HCT116 (cell line): Measurements from ENCODE around the gene IGSF6. TPM values are rescaled to one million over a fixed set of nuclear protein-coding genes. Genes with fewer than 3 reads are reported as not detected.

ENCODE experiments used
- ATAC-seq: fragments of 200-7000 bp; cut with Tn5 transposase; 2 replicates; pipeline ENCODE4 v1.9.1; 2020; ENCODE audit warnings: mild to moderate bottlenecking, moderate library complexity
- BruUV-seq: library from RNA; stranded (reverse); fragments of 400-500 nt; replicated peaks from 2 replicates; lab custom pipeline; 2021; lab: Mats Ljungman, UMichigan
- CTCF ChIA-PET: fragments of 300-600 bp; sonication (Branson Sonifier 250); formaldehyde crosslinking; loops from one replicate; lab custom pipeline; 2021; ENCODE audit warnings: antibody characterized with exemption; lab: Charles Lee
- POLR2A ChIA-PET: fragments of 300-600, 350-600 bp; sonication (Branson Sonifier 250); formaldehyde crosslinking; loops from one replicate; lab custom pipeline; 2021; ENCODE audit warnings: antibody characterized with exemption; lab: Charles Lee
- RAD21 ChIA-PET, 2 experiments: fragments of 300-600 bp; sonication (Branson Sonifier 250); formaldehyde crosslinking; loops; one replicate each; lab custom pipeline; 2023; ENCODE audit warnings: low total read pairs in 2 of 2; ENCODE audit not compliant: uncharacterized antibody in 2 of 2, unreplicated experiment in 2 of 2, low non-redundant PET in 1 of 2; lab: Charles Lee
- DNase-seq: peaks from one replicate; pipeline ENCODE4 v3.0.0-alpha.2; 2010; ENCODE audit warnings: low read depth, low spot score
- H2AFZ ChIP-seq: fragments of 200-600 bp; shearing (Covaris generic), sonication (generic); 2 replicates; pipeline ENCODE4 v1.6.1; 2017; ENCODE audit warnings: low read depth, mixed run types, mixed read lengths, antibody characterized with exemption, low read length; ENCODE audit not compliant: poor library complexity, severe bottlenecking
- H3K27ac ChIP-seq: 2 replicates; pipeline ENCODE4 v1.5.1; 2012; ENCODE audit warnings: low read depth, low read length
- H3K27me3 ChIP-seq: fragments of 200-600 bp; sonication (generic); 2 replicates; pipeline ENCODE4 v1.6.1; 2016; ENCODE audit warnings: mixed run types, low read length, mixed read lengths; ENCODE audit not compliant: insufficient read depth
- H3K36me3 ChIP-seq, 2 experiments: fragments of 200-500 bp in 1 of 2; fragments of 200-600 bp in 1 of 2; sonication (Bioruptor generic) in 1 of 2; sonication (generic) in 1 of 2; 2 replicates each; pipeline versions ENCODE4 v1.5.1 to v1.6.1; 2014 to 2016; ENCODE audit warnings: low read length in 2 of 2, inconsistent platforms in 1 of 2, mixed read lengths in 1 of 2, mixed run types in 1 of 2; ENCODE audit not compliant: insufficient read depth in 2 of 2, control insufficient read depth in 1 of 2
- H3K4me1 ChIP-seq, 2 experiments: fragments of 200-600 bp in 1 of 2; sonication (generic) in 1 of 2; 2 replicates each; pipeline versions ENCODE4 v1.5.1 to v1.6.1; 2012 to 2017; ENCODE audit warnings: low read length in 2 of 2, inconsistent platforms in 1 of 2, mild to moderate bottlenecking in 1 of 2, mixed read lengths in 1 of 2, mixed run types in 1 of 2, moderate library complexity in 1 of 2; ENCODE audit not compliant: insufficient read depth in 2 of 2, control insufficient read depth in 1 of 2
- H3K4me2 ChIP-seq: fragments of 200-600 bp; sonication (generic); 2 replicates; pipeline ENCODE4 v1.6.1; 2017; ENCODE audit warnings: mixed run types, low read length, mixed read lengths
- H3K4me3 ChIP-seq, 2 experiments: fragments of 200-600 bp in 1 of 2; sonication (generic) in 1 of 2; replicated peaks in 1 of 2; 2 replicates each; pipeline ENCODE4 v1.5.1; 2011 to 2016; ENCODE audit warnings: low read length in 2 of 2, control low read depth in 1 of 2, low read depth in 1 of 2, mild to moderate bottlenecking in 1 of 2, mixed read lengths in 1 of 2, mixed run types in 1 of 2
- H3K79me2 ChIP-seq: fragments of 200-600 bp; sonication (generic); 2 replicates; pipeline ENCODE4 v1.6.1; 2017; ENCODE audit warnings: mild to moderate bottlenecking, mixed run types, low read length, moderate library complexity, mixed read lengths; ENCODE audit not compliant: insufficient read depth
- H3K9ac ChIP-seq: fragments of 200-600 bp; sonication (generic); 2 replicates; pipeline ENCODE4 v1.6.1; 2016; ENCODE audit warnings: low read length, mixed read lengths
- H3K9me2 ChIP-seq: fragments of 200-600 bp; sonication (generic), shearing (Covaris generic); 2 replicates; pipeline ENCODE4 v1.6.1; 2017; ENCODE audit warnings: mixed run types, mild to moderate bottlenecking, moderate library complexity; ENCODE audit not compliant: insufficient read depth
- H3K9me3 ChIP-seq, 2 experiments: fragments of 200-500 bp in 1 of 2; fragments of 200-600 bp in 1 of 2; sonication (Bioruptor generic) in 1 of 2; sonication (generic) in 1 of 2; 2 replicates each; pipeline ENCODE4 v1.6.1; 2014 to 2017; ENCODE audit warnings: low read length in 2 of 2, mixed read lengths in 2 of 2, inconsistent platforms in 1 of 2, low read depth in 1 of 2, mild to moderate bottlenecking in 1 of 2, mixed run types in 1 of 2, moderate library complexity in 1 of 2; ENCODE audit not compliant: control insufficient read depth in 1 of 2, insufficient read depth in 1 of 2
- H4K20me1 ChIP-seq: fragments of 200-600 bp; sonication (generic), shearing (Covaris generic); 2 replicates; pipeline ENCODE4 v1.6.1; 2017; ENCODE audit warnings: mixed run types, mild to moderate bottlenecking, moderate library complexity; ENCODE audit not compliant: insufficient read depth
- ATF3 ChIP-seq: IDR thresholded peaks from 2 replicates; pipeline ENCODE4 v1.6.1; 2012
- CBX3 ChIP-seq: IDR thresholded peaks from 2 replicates; pipeline ENCODE4 v1.6.1; 2012; ENCODE audit warnings: low read depth
- CEBPB ChIP-seq: IDR thresholded peaks from 2 replicates; pipeline ENCODE4 v1.6.1; 2012; ENCODE audit warnings: low read depth
- ELF1 ChIP-seq: IDR thresholded peaks from 2 replicates; pipeline ENCODE4 v1.6.1; 2012; ENCODE audit warnings: low read depth, borderline replicate concordance
- EZH2 ChIP-seq: fragments of 200-600 bp; sonication (generic); IDR thresholded peaks from 2 replicates; pipeline ENCODE4 v1.6.1; 2017; ENCODE audit warnings: antibody characterized with exemption, mixed run types
- EZH2phosphoT487 ChIP-seq: fragments of 200-600 bp; IDR thresholded peaks from 2 replicates; pipeline ENCODE4 v1.6.1; 2018; ENCODE audit warnings: antibody characterized with exemption, borderline replicate concordance
- FOSL1 ChIP-seq: IDR thresholded peaks from 2 replicates; pipeline ENCODE4 v1.6.1; 2012; ENCODE audit warnings: low read depth
- JUND ChIP-seq: IDR thresholded peaks from 2 replicates; pipeline ENCODE4 v1.6.1; 2012
- POLR2A ChIP-seq: IDR thresholded peaks from 2 replicates; pipeline ENCODE4 v1.7.0; 2011; ENCODE audit warnings: borderline replicate concordance; ENCODE audit not compliant: insufficient read depth, insufficient read length; ENCODE audit errors: extremely low read depth
- POLR2AphosphoS5 ChIP-seq: IDR thresholded peaks from 2 replicates; pipeline ENCODE4 v1.6.1; 2011; ENCODE audit warnings: mild to moderate bottlenecking, low read depth, low read length, moderate library complexity
- REST ChIP-seq: IDR thresholded peaks from 2 replicates; pipeline ENCODE4 v1.6.1; 2012; ENCODE audit warnings: low read depth
- SP1 ChIP-seq: IDR thresholded peaks from 2 replicates; pipeline ENCODE4 v1.6.1; 2012; ENCODE audit warnings: low read depth
- SRF ChIP-seq: IDR thresholded peaks from 2 replicates; pipeline ENCODE4 v1.6.1; 2012; ENCODE audit warnings: low read depth
- YY1 ChIP-seq: IDR thresholded peaks from 2 replicates; pipeline ENCODE4 v1.6.1; 2011; ENCODE audit warnings: low read length, low read depth, moderate library complexity, mild to moderate bottlenecking; ENCODE audit not compliant: insufficient replicate concordance; ENCODE audit errors: extremely low read depth
- ZNF274 ChIP-seq: fragments of 200-500 bp; sonication (Bioruptor generic); IDR thresholded peaks from 2 replicates; pipeline ENCODE4 v1.6.1; 2014; ENCODE audit warnings: mild to moderate bottlenecking, low read depth, low read length, inconsistent platforms
- intact Hi-C: fragments of 100-400 bp; cut with micrococcal nuclease; formaldehyde crosslinking; loops from 2 replicates; pipeline ENCODE4 v1.10.0; 2022
- total RNA-seq: library from RNA; stranded (reverse); gene quantifications from one replicate; pipeline ENCODE4 v1.2.1, GENCODE V29; 2021; ENCODE audit not compliant: unreplicated experiment
- TF ChIP-seq, protein P1 (sequence below), 3 experiments: fragments of 200-600 bp in 1 of 3; sonication (generic) in 1 of 3; IDR thresholded peaks in 2 of 3; conservative IDR thresholded peaks in 1 of 3; 2 replicates each; pipeline ENCODE4 v1.5.1; 2012 to 2017; ENCODE audit warnings: low read depth in 2 of 3, low read length in 2 of 3, antibody characterized with exemption in 1 of 3, borderline replicate concordance in 1 of 3, control low read depth in 1 of 3, mild to moderate bottlenecking in 1 of 3, mixed read lengths in 1 of 3, mixed run types in 1 of 3, moderate library complexity in 1 of 3; ENCODE audit not compliant: insufficient read depth in 1 of 3
- TF ChIP-seq, protein P2 (sequence below): IDR thresholded peaks from 2 replicates; pipeline ENCODE4 v1.6.1; 2012

The IGSF6 gene
- total RNA-seq, 1 experiment from 2014 or later: not detected

DNA sequence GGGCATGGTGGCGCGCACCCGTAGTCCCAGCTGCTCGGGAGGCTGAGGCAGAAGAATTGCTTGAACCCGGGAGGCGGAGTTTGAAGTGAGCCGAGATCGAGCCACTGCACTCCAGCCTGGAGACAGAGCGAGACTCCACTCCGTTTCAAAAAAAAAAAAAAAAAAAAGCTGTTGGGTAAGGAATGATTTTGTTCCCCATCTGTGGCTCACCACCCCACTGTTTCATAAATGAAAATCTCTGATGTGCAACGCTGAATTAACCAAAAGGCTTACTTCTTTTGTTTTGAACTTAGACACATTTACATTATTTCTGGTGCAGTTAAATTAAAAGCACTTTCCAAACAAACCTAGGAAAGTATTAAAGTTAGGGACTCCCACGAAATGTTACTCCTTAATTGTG, 54.2 kb downstream of the IGSF6 start:
- RAD21 ChIA-PET: no interaction called here
- no peaks in the 10 kb centered on the region for H3K9me2 ChIP-seq
- H3K27ac ChIP-seq: no peak overlapping the region
- no peaks in the 10 kb centered on the region for H3K27me3 ChIP-seq
- CTCF ChIA-PET: no interaction called here
- no TSS peak for BruUV-seq
- no peaks in the 10 kb centered on the region for H3K36me3 ChIP-seq
- no peak overlapping the region for H2AFZ ChIP-seq
- peaks cover 0 to 12% of the 10 kb centered on the region in 2 experiments; a peak in 2 of 4 replicates for H3K4me1 ChIP-seq
- TF ChIP-seq EZH2phosphoT487 (no peak), ATF3 (no peak), YY1 (no peak), SP1 (no peak), FOSL1 (no peak), POLR2A (no peak), SRF (no peak), ELF1 (no peak), REST (no peak), EZH2 (no peak), ZNF274 (no peak), JUND (no peak), CBX3 (no peak), POLR2AphosphoS5 (no peak), CEBPB (no peak)
- TF ChIP-seq, protein P1, sequence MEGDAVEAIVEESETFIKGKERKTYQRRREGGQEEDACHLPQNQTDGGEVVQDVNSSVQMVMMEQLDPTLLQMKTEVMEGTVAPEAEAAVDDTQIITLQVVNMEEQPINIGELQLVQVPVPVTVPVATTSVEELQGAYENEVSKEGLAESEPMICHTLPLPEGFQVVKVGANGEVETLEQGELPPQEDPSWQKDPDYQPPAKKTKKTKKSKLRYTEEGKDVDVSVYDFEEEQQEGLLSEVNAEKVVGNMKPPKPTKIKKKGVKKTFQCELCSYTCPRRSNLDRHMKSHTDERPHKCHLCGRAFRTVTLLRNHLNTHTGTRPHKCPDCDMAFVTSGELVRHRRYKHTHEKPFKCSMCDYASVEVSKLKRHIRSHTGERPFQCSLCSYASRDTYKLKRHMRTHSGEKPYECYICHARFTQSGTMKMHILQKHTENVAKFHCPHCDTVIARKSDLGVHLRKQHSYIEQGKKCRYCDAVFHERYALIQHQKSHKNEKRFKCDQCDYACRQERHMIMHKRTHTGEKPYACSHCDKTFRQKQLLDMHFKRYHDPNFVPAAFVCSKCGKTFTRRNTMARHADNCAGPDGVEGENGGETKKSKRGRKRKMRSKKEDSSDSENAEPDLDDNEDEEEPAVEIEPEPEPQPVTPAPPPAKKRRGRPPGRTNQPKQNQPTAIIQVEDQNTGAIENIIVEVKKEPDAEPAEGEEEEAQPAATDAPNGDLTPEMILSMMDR (IDR thresholded peaks at IDR 0.05 in 2 of 3, conservative IDR thresholded peaks at IDR 0.05 in 1 of 3; ENCODE audit: borderline replicate concordance in 1 of 3, insufficient read depth in 1 of 3, low read depth in 2 of 3, low read length in 2 of 3): no peak
- TF ChIP-seq, protein P2, sequence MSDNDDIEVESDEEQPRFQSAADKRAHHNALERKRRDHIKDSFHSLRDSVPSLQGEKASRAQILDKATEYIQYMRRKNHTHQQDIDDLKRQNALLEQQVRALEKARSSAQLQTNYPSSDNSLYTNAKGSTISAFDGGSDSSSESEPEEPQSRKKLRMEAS: no peak
- TF ChIP-seq, all 23 proteins: peak for 0
- peak overlapping the region in 1 of 2 experiments; percentile 72; a peak in 1 of 4 replicates for H3K4me3 ChIP-seq
- H3K4me2 ChIP-seq: peak overlapping the region; percentile 86
- DNase-seq: no peak
- no peak for ATAC-seq
- intact Hi-C loops: no loop called here
- no peaks in the 10 kb centered on the region for H4K20me1 ChIP-seq
- H3K79me2 ChIP-seq: peaks cover 23% of the 10 kb centered on the region
- H3K9ac ChIP-seq: 0 out of 2 replicates have a peak overlapping the region, but pooled peaks have one; percentile 72
- POLR2A ChIA-PET: no interaction called here
- no peaks in the 10 kb centered on the region for H3K9me3 ChIP-seq
